Activated naive CD8-positive, alpha-beta T cell treated with anti-CD3 and anti-CD28 coated beads, Interleukin-2, amount 10 ng/mL, durations not matched to agents 7 days and 5 days (primary cell): Measurements from ENCODE around the gene SLC24A3. TPM values are rescaled to one million over a fixed set of nuclear protein-coding genes. Genes with fewer than 3 reads are reported as not detected.
A peak's percentile ranks its signal among the peaks of the same experiment; 100 is the strongest.

Experiments used
- ATAC-seq: fragments of 150-1000 bp; cut with Tn5 transposase; one replicate; pipeline ENCODE4 v1.10.0; 2021; ENCODE audit warnings: low read depth, moderate library complexity
- POLR2A ChIA-PET: fragments of 350-600 bp; sonication (Branson Sonifier 250); formaldehyde crosslinking; loops from one replicate; lab custom pipeline; 2021; ENCODE audit warnings: antibody characterized with exemption; lab: Charles Lee
- DNase-seq: peaks from one replicate; pipeline ENCODE4 v3.0.0; 2021
- H3K27ac Mint-ChIP-seq: one replicate; pipeline ENCODE4 v1.8.0; 2022; ENCODE audit warnings: mild to moderate bottlenecking, mixed read lengths
- H3K27me3 Mint-ChIP-seq: one replicate; pipeline ENCODE4 v1.8.0; 2022; ENCODE audit warnings: mild to moderate bottlenecking, moderate library complexity, mixed read lengths
- H3K36me3 Mint-ChIP-seq: one replicate; pipeline ENCODE4 v1.8.0; 2021; ENCODE audit warnings: mild to moderate bottlenecking, mixed read lengths
- H3K4me1 Mint-ChIP-seq: one replicate; pipeline ENCODE4 v1.8.0; 2021; ENCODE audit warnings: mixed read lengths
- H3K4me3 Mint-ChIP-seq: one replicate; pipeline ENCODE4 v1.8.0; 2022; ENCODE audit warnings: mild to moderate bottlenecking, moderate library complexity, mixed read lengths
- H3K9me3 Mint-ChIP-seq: one replicate; pipeline ENCODE4 v1.8.0; 2021; ENCODE audit warnings: mixed read lengths
- total RNA-seq, 2 experiments: library from RNA; stranded (reverse); gene quantifications; one replicate each; pipeline ENCODE4 v1.2.3, GENCODE V29; 2021

SLC24A3 gene
- total RNA-seq, 2 experiments from 2014 or later = not detected

GRCh38 chr20:19431316-19431700 is 218.9 kb downstream of the SLC24A3 start:
- H3K4me3 Mint-ChIP-seq = no peak overlapping the region
- POLR2A ChIA-PET = no interaction called here
- H3K4me1 Mint-ChIP-seq = no peaks in the 10 kb centered on the region
- ATAC-seq (no peak), DNase-seq (no peak)
- H3K36me3 Mint-ChIP-seq = no peaks in the 10 kb centered on the region
- H3K27ac Mint-ChIP-seq = no peak overlapping the region
- no peaks in the 10 kb centered on the region for H3K9me3 Mint-ChIP-seq
- peaks cover 32% of the 10 kb centered on the region for H3K27me3 Mint-ChIP-seq

GRCh38 chr20:19431906-19432305 is 219.5 kb downstream of the SLC24A3 start:
- no peak for DNase-seq
- ATAC-seq = no peak
- Mint-ChIP-seq H3K27me3 (peaks cover 31% of the 10 kb centered on the region), H3K27ac (no peak overlapping the region), H3K36me3 (no peaks in the 10 kb centered on the region), H3K4me1 (no peaks in the 10 kb centered on the region), H3K4me3 (no peak overlapping the region), H3K9me3 (no peaks in the 10 kb centered on the region)
- POLR2A ChIA-PET = no interaction called here

GRCh38 chr20:19433371-19434350 is 221.2 kb downstream of the SLC24A3 start:
- ATAC-seq = no peak
- Mint-ChIP-seq H3K36me3 (no peaks in the 10 kb centered on the region), H3K9me3 (no peaks in the 10 kb centered on the region), H3K27me3 (peaks cover 30% of the 10 kb centered on the region), H3K27ac (no peak overlapping the region), H3K4me3 (no peak overlapping the region), H3K4me1 (no peaks in the 10 kb centered on the region)
- POLR2A ChIA-PET = interaction anchor here (0.5 kb wide), 1 partner anchor 36 kb away, joined by 3 read pairs; no protein-coding TSS in a partner anchor
- DNase-seq = no peak

- DNase-seq = no peak
- Mint-ChIP-seq H3K36me3 (no peaks in the 10 kb centered on the region), H3K9me3 (no peaks in the 10 kb centered on the region), H3K27me3 (peaks cover 23% of the 10 kb centered on the region), H3K27ac (no peak overlapping the region), H3K4me1 (peaks cover 10% of the 10 kb centered on the region), H3K4me3 (no peak overlapping the region)
- POLR2A ChIA-PET = no interaction called here
- ATAC-seq = no peak
These were observed 222.9 kb downstream of the SLC24A3 start for GRCh38 chr20:19435316-19435715.

GRCh38 chr20:19435821-19436220 is 223.4 kb downstream of the SLC24A3 start:
- Mint-ChIP-seq H3K27me3 (peaks cover 22% of the 10 kb centered on the region), H3K27ac (no peak overlapping the region), H3K9me3 (no peaks in the 10 kb centered on the region), H3K4me1 (peaks cover 15% of the 10 kb centered on the region), H3K4me3 (no peak overlapping the region), H3K36me3 (no peaks in the 10 kb centered on the region)
- no peak for ATAC-seq
- DNase-seq = no peak
- POLR2A ChIA-PET = no interaction called here

GRCh38 chr20:19438488-19438887 is 226.0 kb downstream of the SLC24A3 start:
- peaks cover 15% of the 10 kb centered on the region for H3K27me3 Mint-ChIP-seq
- peaks cover 8% of the 10 kb centered on the region for H3K9me3 Mint-ChIP-seq
- POLR2A ChIA-PET = no interaction called here
- no peak overlapping the region for H3K27ac Mint-ChIP-seq
- H3K4me3 Mint-ChIP-seq = no peak overlapping the region
- ATAC-seq (no peak), DNase-seq (no peak)
- H3K36me3 Mint-ChIP-seq = peaks cover 7% of the 10 kb centered on the region
- peaks cover 28% of the 10 kb centered on the region for H3K4me1 Mint-ChIP-seq

GRCh38 chr20:19440660-19441527 is 228.5 kb downstream of the SLC24A3 start:
- H3K27me3 Mint-ChIP-seq = peaks cover 3% of the 10 kb centered on the region
- ATAC-seq = peak; percentile 99
- DNase-seq = peak; percentile 50
- peak overlapping the region; percentile 45 for H3K4me3 Mint-ChIP-seq
- POLR2A ChIA-PET = interaction anchor here (0.7 to 1.3 kb wide), 2 partner anchors 11 kb away, joined by 3 to 4 read pairs; no protein-coding TSS in a partner anchor
- H3K36me3 Mint-ChIP-seq = peaks cover 10% of the 10 kb centered on the region
- peaks cover 28% of the 10 kb centered on the region for H3K4me1 Mint-ChIP-seq
- peaks cover 11% of the 10 kb centered on the region for H3K9me3 Mint-ChIP-seq
- H3K27ac Mint-ChIP-seq = peak overlapping the region; percentile 74

- H3K36me3 Mint-ChIP-seq = peaks cover 10% of the 10 kb centered on the region
- ATAC-seq (no peak), DNase-seq (no peak)
- peaks cover 2% of the 10 kb centered on the region for H3K27me3 Mint-ChIP-seq
- no peak overlapping the region for H3K4me3 Mint-ChIP-seq
- peaks cover 16% of the 10 kb centered on the region for H3K9me3 Mint-ChIP-seq
- no peak overlapping the region for H3K27ac Mint-ChIP-seq
- peaks cover 20% of the 10 kb centered on the region for H3K4me1 Mint-ChIP-seq
- POLR2A ChIA-PET = no interaction called here
These were observed 233.8 kb downstream of the SLC24A3 start for GRCh38 chr20:19446246-19446645.

GRCh38 chr20:19448632-19449031 is 236.2 kb downstream of the SLC24A3 start:
- Mint-ChIP-seq H3K4me1 (peaks cover 26% of the 10 kb centered on the region), H3K9me3 (peaks cover 7% of the 10 kb centered on the region), H3K36me3 (peaks cover 3% of the 10 kb centered on the region), H3K27ac (no peak overlapping the region), H3K27me3 (peaks cover 2% of the 10 kb centered on the region), H3K4me3 (no peak overlapping the region)
- no peak for DNase-seq
- no peak for ATAC-seq
- POLR2A ChIA-PET = no interaction called here

GRCh38 chr20:19449051-19449450 is 236.6 kb downstream of the SLC24A3 start:
- Mint-ChIP-seq H3K4me3 (no peak overlapping the region), H3K36me3 (peaks cover 2% of the 10 kb centered on the region), H3K27me3 (peaks cover 2% of the 10 kb centered on the region), H3K27ac (no peak overlapping the region), H3K4me1 (peaks cover 29% of the 10 kb centered on the region), H3K9me3 (peaks cover 5% of the 10 kb centered on the region)
- ATAC-seq = no peak
- POLR2A ChIA-PET = no interaction called here
- DNase-seq = no peak

- peak; percentile 31 for ATAC-seq
- DNase-seq = no peak
- POLR2A ChIA-PET = interaction anchor here (1.1 kb wide), 2 partner anchors 9 to 11 kb away, joined by 3 to 4 read pairs; no protein-coding TSS in a partner anchor
- Mint-ChIP-seq H3K27ac (peak overlapping the region; percentile 83), H3K27me3 (peaks cover 3% of the 10 kb centered on the region), H3K4me1 (peaks cover 37% of the 10 kb centered on the region), H3K36me3 (peaks cover 7% of the 10 kb centered on the region), H3K9me3 (peaks cover 5% of the 10 kb centered on the region), H3K4me3 (peak overlapping the region; percentile 68)
These were observed 238.9 kb downstream of the SLC24A3 start for GRCh38 chr20:19451231-19451922.

GRCh38 chr20:19451923-19452295 is 239.5 kb downstream of the SLC24A3 start:
- Mint-ChIP-seq H3K4me1 (peaks cover 40% of the 10 kb centered on the region), H3K9me3 (peaks cover 5% of the 10 kb centered on the region), H3K36me3 (peaks cover 8% of the 10 kb centered on the region), H3K4me3 (peak overlapping the region; percentile 68), H3K27ac (peak overlapping the region; percentile 83), H3K27me3 (peaks cover 4% of the 10 kb centered on the region)
- no peak for DNase-seq
- ATAC-seq = peak; percentile 79
- POLR2A ChIA-PET = interaction anchor here (0.6 to 1.1 kb wide), 3 partner anchors 10 to 866 kb away, joined by 3 to 4 read pairs (median 3); no protein-coding TSS in a partner anchor
